LNCaP clone FGC (cell line): Measurements from ENCODE around the gene TMEM132D.

Experiments
- DNase-seq: peaks from one replicate; pipeline ENCODE4 v3.0.0-alpha.2; 2011; ENCODE audit warnings: low read depth
- H3K4me3 ChIP-seq: 2 replicates; pipeline ENCODE4 v1.5.1; 2011; ENCODE audit warnings: mild to moderate bottlenecking, low read depth, low read length, control low read depth
- TF ChIP-seq, protein P1 (sequence below): IDR thresholded peaks from 2 replicates; pipeline ENCODE4 v1.5.1; 2012; ENCODE audit warnings: mild to moderate bottlenecking; ENCODE audit not compliant: control insufficient read depth, insufficient read depth; ENCODE audit errors: extremely low read depth

Gene TMEM132D

DNA sequence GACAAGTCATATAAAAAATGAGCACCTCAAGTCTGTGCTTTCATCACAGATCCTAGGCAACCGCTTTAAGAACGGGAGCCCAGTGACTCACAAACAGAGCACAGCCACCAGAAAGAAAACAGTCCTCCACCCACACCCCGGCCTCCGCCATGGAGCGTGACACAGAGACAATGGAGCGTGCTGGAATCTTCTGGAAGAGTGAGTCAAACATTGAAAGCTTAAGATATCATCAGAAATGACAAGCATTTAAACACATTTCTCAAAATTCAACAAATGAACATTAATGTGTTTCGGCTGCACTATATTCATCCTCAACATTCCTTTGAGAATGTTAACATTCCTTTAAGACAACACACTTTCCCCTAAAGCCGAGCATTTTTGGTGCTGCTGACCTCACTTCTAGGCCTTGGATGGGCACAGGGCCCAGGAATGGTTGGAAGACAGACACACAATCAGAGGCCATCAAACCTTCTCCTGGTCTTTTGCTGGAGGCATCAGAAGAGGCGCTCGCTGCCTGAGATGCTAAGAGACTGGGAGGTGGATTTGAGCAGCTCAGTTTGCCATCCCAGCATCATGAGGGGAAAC, 23.6 kb upstream of the TMEM132D start:
- no peak overlapping the region for H3K4me3 ChIP-seq
- no peak for DNase-seq
- TF ChIP-seq, protein P1, sequence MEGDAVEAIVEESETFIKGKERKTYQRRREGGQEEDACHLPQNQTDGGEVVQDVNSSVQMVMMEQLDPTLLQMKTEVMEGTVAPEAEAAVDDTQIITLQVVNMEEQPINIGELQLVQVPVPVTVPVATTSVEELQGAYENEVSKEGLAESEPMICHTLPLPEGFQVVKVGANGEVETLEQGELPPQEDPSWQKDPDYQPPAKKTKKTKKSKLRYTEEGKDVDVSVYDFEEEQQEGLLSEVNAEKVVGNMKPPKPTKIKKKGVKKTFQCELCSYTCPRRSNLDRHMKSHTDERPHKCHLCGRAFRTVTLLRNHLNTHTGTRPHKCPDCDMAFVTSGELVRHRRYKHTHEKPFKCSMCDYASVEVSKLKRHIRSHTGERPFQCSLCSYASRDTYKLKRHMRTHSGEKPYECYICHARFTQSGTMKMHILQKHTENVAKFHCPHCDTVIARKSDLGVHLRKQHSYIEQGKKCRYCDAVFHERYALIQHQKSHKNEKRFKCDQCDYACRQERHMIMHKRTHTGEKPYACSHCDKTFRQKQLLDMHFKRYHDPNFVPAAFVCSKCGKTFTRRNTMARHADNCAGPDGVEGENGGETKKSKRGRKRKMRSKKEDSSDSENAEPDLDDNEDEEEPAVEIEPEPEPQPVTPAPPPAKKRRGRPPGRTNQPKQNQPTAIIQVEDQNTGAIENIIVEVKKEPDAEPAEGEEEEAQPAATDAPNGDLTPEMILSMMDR = no peak

- DNase-seq = peak; percentile 13
- no peak overlapping the region for H3K4me3 ChIP-seq
- TF ChIP-seq, protein P1 = peak; percentile 95
Observed at GRCh38 chr12:129911428-129912049, 7.7 kb upstream of the TMEM132D start.

DNA sequence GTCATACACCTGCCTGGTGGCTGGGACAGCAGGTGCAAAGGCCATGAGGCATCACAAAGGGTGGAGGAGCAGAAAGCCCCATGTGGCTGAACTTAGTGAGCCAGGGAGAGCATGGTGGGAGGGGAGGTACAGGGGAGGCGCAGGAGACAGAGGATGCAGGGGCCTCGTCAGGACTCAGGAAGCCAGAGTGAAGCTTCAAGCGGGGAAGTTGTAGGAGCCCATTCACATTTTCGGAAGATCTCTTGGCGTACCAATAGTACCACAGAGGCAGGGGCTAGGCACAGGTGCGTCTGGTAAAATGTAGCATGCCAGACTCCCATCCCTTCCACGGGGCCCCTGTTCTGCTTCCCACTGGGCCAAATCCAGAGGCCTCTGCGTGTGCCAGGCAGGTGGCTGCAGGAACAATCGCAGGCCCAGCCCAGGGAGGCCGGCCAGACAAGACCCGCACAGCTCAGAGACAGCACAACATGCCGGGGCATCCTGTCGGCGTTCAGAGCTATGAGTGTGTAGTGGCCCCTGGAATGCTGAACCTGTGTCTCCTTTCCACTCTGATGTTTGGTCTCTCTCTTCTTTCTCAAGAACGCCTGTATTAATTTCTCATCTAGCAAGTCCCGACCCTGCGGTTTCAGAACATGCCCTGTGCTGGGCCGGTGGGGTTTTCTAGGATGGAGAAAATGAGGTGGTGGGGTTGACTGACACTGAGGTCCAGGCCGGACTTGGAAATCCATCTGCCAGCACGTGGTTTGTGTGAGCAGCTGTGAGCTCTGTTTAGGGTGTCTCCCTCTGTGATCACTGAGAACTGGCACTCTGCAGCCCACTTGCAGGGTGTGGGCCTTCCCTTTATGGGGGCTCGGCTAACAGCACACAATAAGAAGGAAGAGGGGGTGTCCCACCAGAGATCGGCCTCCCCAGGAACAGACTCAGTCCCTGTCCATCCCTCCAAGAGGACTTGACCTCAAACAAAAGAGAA, 5.5 kb upstream of the TMEM132D start:
- TF ChIP-seq, protein P1 = no peak
- no peak for DNase-seq
- no peak overlapping the region for H3K4me3 ChIP-seq

DNA sequence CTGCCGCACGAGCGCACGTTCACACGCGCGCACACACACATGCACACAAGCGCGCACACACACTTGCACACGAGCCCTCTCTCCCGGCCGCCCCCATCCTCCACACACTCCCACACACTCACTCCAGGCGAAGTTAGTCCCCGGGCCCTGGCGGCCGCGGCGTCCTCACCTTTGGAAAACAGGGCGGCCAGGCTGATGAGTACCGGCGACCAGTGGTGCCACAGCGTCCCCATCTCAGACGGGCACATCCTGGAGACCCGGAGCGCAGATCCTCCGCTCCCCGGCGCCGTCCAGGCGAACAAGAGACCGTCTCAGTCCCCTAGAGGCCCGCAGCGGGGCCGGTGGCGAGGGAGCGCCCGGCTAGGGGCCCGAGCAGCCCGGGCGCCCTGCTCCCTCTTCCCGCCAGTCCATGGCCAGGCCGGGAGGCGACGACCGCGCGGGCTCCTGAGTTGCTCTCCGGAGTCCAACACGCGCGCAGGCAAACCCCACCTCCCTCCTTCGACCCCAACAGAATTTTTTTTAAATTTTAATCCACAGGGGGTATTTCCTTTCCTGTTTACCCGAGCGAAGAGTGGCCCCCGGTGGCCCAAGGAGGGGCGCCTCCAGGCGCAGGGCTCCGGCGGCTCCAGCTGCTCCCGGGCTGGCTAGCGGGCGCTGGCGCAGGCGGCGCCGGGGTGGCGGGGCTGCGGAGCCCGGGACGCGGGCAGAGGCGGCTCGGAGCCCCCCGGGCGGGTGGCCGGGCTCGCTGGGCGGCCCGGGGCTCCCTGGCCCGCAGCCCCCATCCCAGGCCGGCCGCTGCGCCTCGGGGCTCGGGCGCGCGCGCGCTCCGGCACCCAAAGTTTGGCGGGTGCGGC, 506 bp downstream of the TMEM132D start:
- no peak for DNase-seq
- TF ChIP-seq, protein P1 = no peak
- H3K4me3 ChIP-seq = no peak overlapping the region

DNA sequence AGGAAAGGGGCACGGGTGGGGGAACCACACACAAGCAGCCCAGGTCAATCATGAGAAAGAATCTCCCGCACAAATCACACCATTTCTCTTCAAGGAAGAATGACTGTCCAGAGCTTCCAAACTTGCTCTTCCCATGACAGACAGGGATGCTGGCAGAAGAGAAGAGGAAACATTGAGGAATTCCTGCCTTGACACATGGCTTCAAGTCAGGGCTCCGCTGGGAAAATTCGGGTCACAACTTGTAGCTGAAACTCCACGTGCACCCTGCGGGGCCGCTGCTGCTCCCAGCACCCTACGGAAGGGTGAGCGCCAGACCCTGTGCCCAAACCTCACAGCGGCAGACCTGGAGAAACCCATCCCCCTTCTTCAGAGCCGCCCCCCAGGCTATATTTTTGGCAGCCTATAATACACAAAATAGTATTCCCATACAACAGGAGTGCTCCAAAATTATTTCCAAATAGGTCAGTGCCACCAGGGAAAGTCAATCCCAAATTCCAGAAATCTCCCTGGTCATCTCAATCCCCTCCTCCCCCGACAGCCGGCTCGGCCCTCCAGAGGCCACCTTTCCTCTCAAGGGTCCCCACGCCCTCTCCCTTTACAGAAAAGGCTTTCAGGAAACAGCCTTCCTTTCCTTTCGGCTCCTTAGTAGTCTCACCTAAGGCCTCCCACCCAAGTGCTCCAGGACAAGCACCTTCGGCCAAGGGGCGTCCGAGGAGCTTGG, 1.3 kb downstream of the TMEM132D start:
- DNase-seq = no peak
- TF ChIP-seq, protein P1 = no peak
- no peak overlapping the region for H3K4me3 ChIP-seq

DNA sequence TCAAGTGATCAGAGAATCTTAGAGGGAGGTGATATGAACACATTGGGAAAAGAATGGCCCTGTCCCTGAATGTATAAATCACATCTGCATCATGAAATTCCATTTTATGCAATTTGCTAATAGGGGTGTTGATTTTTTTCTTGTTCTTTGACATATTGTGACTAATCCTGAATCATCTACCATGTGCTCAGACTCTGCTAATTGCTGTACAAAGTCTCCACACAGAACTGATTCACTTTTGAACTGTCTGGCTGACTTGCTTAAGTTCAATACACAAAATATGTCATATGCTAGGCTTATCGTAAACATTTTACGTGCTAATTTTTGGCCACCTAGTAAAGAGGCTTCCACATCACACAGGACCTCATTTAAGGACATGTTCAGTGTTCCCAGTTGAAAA, 2.6 kb downstream of the TMEM132D start:
- H3K4me3 ChIP-seq = no peak overlapping the region
- DNase-seq = no peak
- TF ChIP-seq, protein P1 = no peak
